Calu3 (cell line): ENCODE results near the gene AURKAIP1. TPM values are rescaled to one million over a fixed set of nuclear protein-coding genes. Genes with fewer than 3 reads are reported as not detected.

Experiments
- Bru-seq: library from RNA; stranded (reverse); fragments of 400-500 nt; gene quantifications from one replicate; lab custom pipeline; 2021; lab: Mats Ljungman, UMichigan
- BruChase-seq, 2 experiments: library from RNA; stranded (reverse); fragments of 400-500 nt; gene quantifications; one replicate each; lab custom pipeline; 2021; lab: Mats Ljungman, UMichigan
- BruUV-seq: library from RNA; stranded (reverse); fragments of 400-500 nt; replicated peaks from 2 replicates; lab custom pipeline; 2021; lab: Mats Ljungman, UMichigan
- CTCF ChIA-PET: fragments of 300-600 bp; sonication (Branson Sonifier 250); formaldehyde crosslinking; loops from one replicate; lab custom pipeline; 2022; ENCODE audit warnings: antibody characterized with exemption; lab: Charles Lee
- DNase-seq: peaks from one replicate; pipeline ENCODE4 v3.0.0; 2022
- H3K27ac Mint-ChIP-seq: one replicate; pipeline ENCODE4 v1.8.0; 2022; ENCODE audit warnings: mixed read lengths; ENCODE audit not compliant: unreplicated experiment
- H3K27me3 Mint-ChIP-seq: one replicate; pipeline ENCODE4 v1.8.0; 2022; ENCODE audit warnings: mixed read lengths; ENCODE audit not compliant: unreplicated experiment
- H3K36me3 Mint-ChIP-seq: one replicate; pipeline ENCODE4 v1.8.0; 2022; ENCODE audit warnings: mild to moderate bottlenecking, moderate library complexity, mixed read lengths; ENCODE audit not compliant: insufficient read depth, unreplicated experiment
- H3K4me1 Mint-ChIP-seq: one replicate; pipeline ENCODE4 v1.8.0; 2022; ENCODE audit warnings: mild to moderate bottlenecking, low read depth, mixed read lengths; ENCODE audit not compliant: unreplicated experiment
- H3K4me3 Mint-ChIP-seq: one replicate; pipeline ENCODE4 v1.8.0; 2022; ENCODE audit warnings: mild to moderate bottlenecking, low read depth, moderate library complexity, mixed read lengths; ENCODE audit not compliant: unreplicated experiment
- H3K9me3 Mint-ChIP-seq: one replicate; pipeline ENCODE4 v1.8.0; 2022; ENCODE audit warnings: low read depth, mixed read lengths; ENCODE audit not compliant: unreplicated experiment
- intact Hi-C: fragments of 100-400 bp; cut with micrococcal nuclease; formaldehyde crosslinking; loops from one replicate; pipeline ENCODE4 v1.10.0; 2022; ENCODE audit not compliant: unreplicated experiment
- long read RNA-seq: library from polyadenylated mRNA; stranded (forward); transcript quantifications from one replicate; pipeline ENCODE4 v2.0.0, GENCODE V29; 2022
- total RNA-seq: library from RNA; stranded (reverse); gene quantifications from 2 replicates; pipeline ENCODE4 v1.2.3, GENCODE V29; 2022
- TF ChIP-seq, protein P1 (sequence below): fragments of 200-600 bp; IDR thresholded peaks from one replicate; pipeline ENCODE4 v1.8.0; 2022; ENCODE audit warnings: antibody characterized with exemption; ENCODE audit not compliant: unreplicated experiment

AURKAIP1 gene
- 98.9 and 107 TPM in 2 replicates for total RNA-seq
- percentile 65 among the genes with signal in this experiment for Bru-seq, nascent RNA
- BruChase-seq, experiment 1, labeled RNA remaining after a 6-hour chase, result percentile 92 among the genes with signal in this experiment
- percentile 79 among the genes with signal in this experiment for BruChase-seq, experiment 2, labeled RNA remaining after a 2-hour chase
- long read RNA-seq, transcript AURKAIP1-202 (4 exons, 1,047 nt), result major isoform, 181 of 267 reads
- long read RNA-seq, transcript AURKAIP1-204 (4 exons, 875 nt), result minor isoform, 56 of 267 reads
- long read RNA-seq, transcript AURKAIP1-201 (4 exons, 798 nt), result minor isoform, 8 of 267 reads
- long read RNA-seq, transcript AURKAIP1-203 (3 exons, 1,072 nt), result minor isoform, 11 of 267 reads
- long read RNA-seq, partial matches to known transcripts, result 7 of 267 reads
- long read RNA-seq, other reads (novel, unspliced or antisense), result 4 of 267 reads

DNA sequence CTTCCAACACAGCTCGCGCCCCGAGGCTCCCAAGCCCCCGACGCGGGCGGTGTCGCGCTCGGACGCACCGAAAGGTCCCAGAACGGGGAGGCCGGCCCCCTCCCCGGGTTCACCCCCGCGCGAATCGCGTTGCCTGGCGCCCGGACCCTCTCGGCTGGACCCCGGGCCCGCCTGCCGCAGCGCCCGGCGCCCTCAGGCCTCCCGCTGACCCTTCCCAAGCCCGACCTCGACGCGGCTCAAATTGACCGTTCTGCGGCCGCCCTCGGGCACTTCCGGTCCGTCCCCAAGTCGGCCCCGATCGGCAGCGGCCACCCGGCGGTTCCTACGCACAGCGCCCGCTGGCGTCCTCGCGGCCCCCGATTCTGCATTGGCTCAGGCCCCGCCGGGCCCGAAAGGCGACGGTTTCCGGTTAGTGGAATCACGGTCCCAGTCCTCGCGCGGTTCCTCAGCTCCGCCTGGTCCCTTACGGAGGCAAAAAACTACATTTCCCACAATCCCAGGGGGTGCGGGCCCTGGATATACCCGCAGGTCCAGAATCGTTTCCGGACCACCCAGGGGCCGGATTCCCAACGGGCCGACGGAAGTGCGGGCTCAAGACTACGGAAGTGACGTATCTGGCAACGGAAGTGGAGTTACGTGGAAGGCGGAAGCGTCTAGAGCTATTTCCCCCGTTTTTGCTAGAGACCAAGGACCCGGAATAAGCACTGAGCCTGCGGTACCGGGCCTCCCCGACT lies at the start of gene AURKAIP1:
Gene AURKAIP1, minus strand, starts transcription at position 279 of the 734 bp plus-strand sequence. CDS start 451 bp downstream, outside the sequence.
- TF ChIP-seq, protein P1, sequence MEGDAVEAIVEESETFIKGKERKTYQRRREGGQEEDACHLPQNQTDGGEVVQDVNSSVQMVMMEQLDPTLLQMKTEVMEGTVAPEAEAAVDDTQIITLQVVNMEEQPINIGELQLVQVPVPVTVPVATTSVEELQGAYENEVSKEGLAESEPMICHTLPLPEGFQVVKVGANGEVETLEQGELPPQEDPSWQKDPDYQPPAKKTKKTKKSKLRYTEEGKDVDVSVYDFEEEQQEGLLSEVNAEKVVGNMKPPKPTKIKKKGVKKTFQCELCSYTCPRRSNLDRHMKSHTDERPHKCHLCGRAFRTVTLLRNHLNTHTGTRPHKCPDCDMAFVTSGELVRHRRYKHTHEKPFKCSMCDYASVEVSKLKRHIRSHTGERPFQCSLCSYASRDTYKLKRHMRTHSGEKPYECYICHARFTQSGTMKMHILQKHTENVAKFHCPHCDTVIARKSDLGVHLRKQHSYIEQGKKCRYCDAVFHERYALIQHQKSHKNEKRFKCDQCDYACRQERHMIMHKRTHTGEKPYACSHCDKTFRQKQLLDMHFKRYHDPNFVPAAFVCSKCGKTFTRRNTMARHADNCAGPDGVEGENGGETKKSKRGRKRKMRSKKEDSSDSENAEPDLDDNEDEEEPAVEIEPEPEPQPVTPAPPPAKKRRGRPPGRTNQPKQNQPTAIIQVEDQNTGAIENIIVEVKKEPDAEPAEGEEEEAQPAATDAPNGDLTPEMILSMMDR, result no peak
- Mint-ChIP-seq H3K9me3 (no peaks in the 10 kb centered on the region), H3K4me3 (peak within 1 kb of the TSS; percentile 75), H3K27me3 (no peaks in the 10 kb centered on the region), H3K4me1 (no peaks in the 10 kb centered on the region), H3K27ac (peak within 1 kb of the TSS; percentile 96), H3K36me3 (peaks cover 24% of the 10 kb centered on the region)
- CTCF ChIA-PET, result interaction anchor here (0.8 to 1.2 kb wide), 3 partner anchors 24 to 130 kb away, joined by 3 to 7 read pairs (median 6); partner anchors contain the start of gene CCNL2
- intact Hi-C loops, result no loop called here
- DNase-seq, result peak; percentile 95
- BruUV-seq, result no TSS peak

DNA sequence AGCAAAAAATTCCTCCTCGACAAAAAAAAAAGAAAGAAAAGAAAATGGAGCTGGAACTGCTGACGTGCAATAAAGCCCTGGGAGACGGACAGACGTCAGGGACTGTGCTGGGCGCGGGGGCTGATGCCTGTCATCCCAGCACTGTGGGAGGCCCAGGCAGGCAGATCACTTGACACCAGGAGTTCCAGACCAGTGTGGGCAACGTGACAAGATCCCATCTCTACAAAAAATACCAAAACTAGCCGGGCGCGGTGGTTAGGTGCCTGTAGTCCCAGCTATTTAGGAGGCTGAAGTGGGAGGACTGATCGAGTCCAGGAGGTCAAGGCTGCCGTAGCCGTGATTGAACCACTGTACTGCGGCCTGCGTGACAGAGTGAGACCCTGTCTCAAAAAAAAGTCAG lies 49.7 kb upstream of the AURKAIP1 start:
- H3K4me3 Mint-ChIP-seq, result no peak overlapping the region
- no peaks in the 10 kb centered on the region for H3K9me3 Mint-ChIP-seq
- CTCF ChIA-PET, result interaction anchor here (1.6 kb wide), 1 partner anchor 8 kb away, joined by 6 read pairs; no protein-coding TSS in a partner anchor
- peaks cover 11% of the 10 kb centered on the region for H3K4me1 Mint-ChIP-seq
- TF ChIP-seq, protein P1, result no peak
- no peak for DNase-seq
- no TSS peak for BruUV-seq
- peaks cover 14% of the 10 kb centered on the region for H3K36me3 Mint-ChIP-seq
- H3K27ac Mint-ChIP-seq, result no peak overlapping the region
- intact Hi-C loops, result no loop called here
- no peaks in the 10 kb centered on the region for H3K27me3 Mint-ChIP-seq

DNA sequence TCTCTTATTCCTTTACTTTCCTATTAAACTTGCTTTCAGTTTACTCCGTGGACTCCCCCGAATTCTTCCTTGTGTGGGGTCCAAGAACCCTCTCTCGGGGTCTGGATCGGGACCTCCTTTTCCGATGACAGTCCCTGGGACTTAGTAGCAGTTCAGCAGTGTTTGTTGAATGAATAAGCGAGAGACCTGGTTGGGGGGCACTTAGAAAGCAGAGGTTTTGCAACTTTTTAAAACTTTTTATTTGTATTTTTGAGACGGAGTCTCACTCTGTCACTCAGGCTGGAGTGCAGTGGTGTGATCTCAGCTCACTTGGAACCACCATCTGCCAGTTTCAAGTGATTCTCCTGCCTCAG lies 48.2 kb upstream of the AURKAIP1 start:
- TF ChIP-seq, protein P1, result no peak
- Mint-ChIP-seq H3K36me3 (peaks cover 14% of the 10 kb centered on the region), H3K4me1 (peaks cover 7% of the 10 kb centered on the region), H3K27ac (no peak overlapping the region), H3K4me3 (no peak overlapping the region), H3K27me3 (no peaks in the 10 kb centered on the region), H3K9me3 (no peaks in the 10 kb centered on the region)
- no peak for DNase-seq
- CTCF ChIA-PET, result interaction anchor here (0.6 kb wide), 1 partner anchor 51 kb away, joined by 3 read pairs; no protein-coding TSS in a partner anchor
- intact Hi-C loops, result no loop called here
- BruUV-seq, result no TSS peak

DNA sequence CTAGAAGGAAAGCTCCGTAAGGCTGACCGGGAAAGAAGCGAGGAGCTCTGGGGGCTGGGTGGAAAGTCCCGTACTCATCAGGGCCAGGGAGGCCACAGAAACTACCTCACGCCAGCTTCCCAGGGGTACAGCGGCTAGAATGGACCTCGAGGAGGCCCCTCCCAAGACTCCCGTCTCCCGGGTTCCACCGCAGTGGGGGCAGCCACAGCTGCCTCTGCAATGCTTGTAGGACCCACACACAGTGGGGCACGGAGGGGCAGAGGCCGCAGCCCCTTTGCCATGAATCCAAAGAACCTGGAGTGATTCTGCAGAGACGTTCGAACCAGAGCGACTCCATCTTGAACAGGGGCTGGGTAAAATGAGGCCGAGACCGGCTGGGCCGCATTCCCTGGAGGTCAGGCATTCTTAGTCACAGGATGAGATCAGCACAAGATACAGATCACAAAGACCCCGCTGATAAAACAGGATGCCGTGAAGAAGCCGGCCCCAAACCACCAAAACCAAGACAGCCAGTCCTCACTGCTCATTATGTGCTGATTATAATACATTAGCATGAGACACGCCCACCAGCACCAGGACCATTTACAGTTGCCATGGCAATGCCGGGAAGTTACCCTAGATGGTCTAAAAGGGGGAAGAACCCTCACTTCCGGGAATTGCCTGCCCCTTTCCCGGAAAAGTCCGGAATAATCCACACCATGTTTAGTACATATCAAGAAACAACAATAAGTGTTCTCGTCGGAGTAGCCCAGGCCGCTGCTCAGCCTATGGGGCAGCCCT lies 47.6 kb upstream of the AURKAIP1 start:
- Mint-ChIP-seq H3K27ac (no peak overlapping the region), H3K4me1 (peaks cover 7% of the 10 kb centered on the region), H3K4me3 (no peak overlapping the region), H3K36me3 (peaks cover 14% of the 10 kb centered on the region), H3K27me3 (no peaks in the 10 kb centered on the region), H3K9me3 (no peaks in the 10 kb centered on the region)
- intact Hi-C loops, result no loop called here
- BruUV-seq, result no TSS peak
- CTCF ChIA-PET, result no interaction called here
- DNase-seq, result peak; percentile 43
- TF ChIP-seq, protein P1, result no peak
